Liver (tissue), 9 donors: ENCODE measurements around the gene BTN3A1. TPM values are rescaled to one million over a fixed set of nuclear protein-coding genes. Genes with fewer than 3 reads are reported as not detected.
"Not testable (repeated sequence)": the region's sequence is repeated elsewhere in the genome, so short reads cannot be mapped to it uniquely, and the experiment has no call there.

Experiments
- DNase-seq: peaks from one replicate; pipeline ENCODE4 v3.0.0-alpha.2; 2017; ENCODE audit warnings: low spot score
- H3K27ac ChIP-seq, 2 donors: one replicate each; pipeline ENCODE4 v1.7.0; 2013; ENCODE audit warnings: inconsistent platforms in 2 of 2, low read length in 2 of 2, control low read depth in 1 of 2, low read depth in 1 of 2, mild to moderate bottlenecking in 1 of 2
- H3K27me3 ChIP-seq, 4 donors: one replicate each; pipeline versions ENCODE4 v1.6.1 to v1.7.0; 2013; ENCODE audit warnings: low read length in 3 of 4, inconsistent platforms in 1 of 4, mild to moderate bottlenecking in 1 of 4, moderate library complexity in 1 of 4; ENCODE audit not compliant: control insufficient read depth in 4 of 4, insufficient read depth in 4 of 4
- H3K36me3 ChIP-seq, 4 donors: one replicate each; pipeline versions ENCODE4 v1.6.1 to v1.7.0; 2013; ENCODE audit warnings: low read length in 3 of 4, mild to moderate bottlenecking in 3 of 4, low read depth in 1 of 4, moderate library complexity in 1 of 4; ENCODE audit not compliant: control insufficient read depth in 4 of 4, insufficient read depth in 3 of 4
- H3K4me1 ChIP-seq, 4 donors: one replicate each; pipeline versions ENCODE4 v1.6.1 to v1.7.0; 2013; ENCODE audit warnings: low read length in 3 of 4, mild to moderate bottlenecking in 3 of 4, moderate library complexity in 1 of 4; ENCODE audit not compliant: control insufficient read depth in 4 of 4, insufficient read depth in 4 of 4
- H3K4me3 ChIP-seq, 3 donors: one replicate each; pipeline versions ENCODE4 v1.6.1 to v1.7.0; 2013; ENCODE audit warnings: low read length in 3 of 3, control low read depth in 1 of 3, low read depth in 1 of 3, mild to moderate bottlenecking in 1 of 3
- H3K9ac ChIP-seq, 2 donors: one replicate each; pipeline ENCODE4 v1.7.0; 2013; ENCODE audit warnings: low read length in 2 of 2, mild to moderate bottlenecking in 2 of 2, moderate library complexity in 2 of 2, control low read depth in 1 of 2, low read depth in 1 of 2
- H3K9me3 ChIP-seq, 4 donors: one replicate each; pipeline versions ENCODE4 v1.6.1 to v1.7.0; 2013; ENCODE audit warnings: low read length in 3 of 4; ENCODE audit not compliant: control insufficient read depth in 4 of 4
- EGR1 ChIP-seq, 2 donors: IDR thresholded peaks; 2 replicates each; pipeline ENCODE4 v1.6.1; 2016 to 2018; ENCODE audit warnings: antibody characterized with exemption in 2 of 2, low read depth in 2 of 2
- FOXA1 ChIP-seq: IDR thresholded peaks from 2 replicates; pipeline ENCODE4 v1.6.1; 2016; ENCODE audit warnings: antibody characterized with exemption
- FOXA2 ChIP-seq: IDR thresholded peaks from 2 replicates; pipeline ENCODE4 v1.6.1; 2016; ENCODE audit warnings: antibody characterized with exemption
- GABPA ChIP-seq, 2 donors: IDR thresholded peaks in 1 of 2; conservative IDR thresholded peaks in 1 of 2; 2 replicates each; pipeline ENCODE4 v1.6.1; 2016; ENCODE audit warnings: antibody characterized with exemption in 2 of 2, mild to moderate bottlenecking in 1 of 2, moderate library complexity in 1 of 2
- HNF4A ChIP-seq, 2 donors: conservative IDR thresholded peaks; 2 replicates each; pipeline ENCODE4 v1.6.1; 2016; ENCODE audit warnings: antibody characterized with exemption in 2 of 2, mild to moderate bottlenecking in 2 of 2
- HNF4G ChIP-seq: IDR thresholded peaks from 2 replicates; pipeline ENCODE4 v1.6.1; 2016; ENCODE audit warnings: antibody characterized with exemption
- JUND ChIP-seq, 2 donors: IDR thresholded peaks; 2 replicates each; pipeline ENCODE4 v1.6.1; 2016; ENCODE audit warnings: antibody characterized with exemption in 2 of 2
- RXRA ChIP-seq, 2 donors: IDR thresholded peaks; 2 replicates each; pipeline ENCODE4 v1.6.1; 2017 to 2018; ENCODE audit warnings: antibody characterized with exemption in 2 of 2, mild to moderate bottlenecking in 1 of 2
- TAF1 ChIP-seq: conservative IDR thresholded peaks from 2 replicates; pipeline ENCODE4 v1.6.1; 2016; ENCODE audit warnings: antibody characterized with exemption, mild to moderate bottlenecking
- YY1 ChIP-seq: IDR thresholded peaks from 2 replicates; pipeline ENCODE4 v1.6.1; 2016; ENCODE audit warnings: antibody characterized with exemption, mild to moderate bottlenecking
- WGBS: extraction: QIAGEN DNeasy Blood & Tissue Kit; methylation state at CpG from one replicate; pipeline ENCODE4 v1.1.7; 2013; 5-methylcytosine and 5-hydroxymethylcytosine counted together
- polyA plus RNA-seq, 2 donors: library from polyadenylated mRNA; stranded (reverse) in 1 of 2; unstranded in 1 of 2; fragments of 200-250 nt in 1 of 2; fragments of >200 nt in 1 of 2; fragmentation: Nextera tagmentation in 1 of 2; extraction: Ambion mirVana in 1 of 2; gene quantifications; one replicate each; pipeline versions ENCODE4 v1.2.1 to v1.2.3, GENCODE V29; 2013 to 2015
- total RNA-seq, 2 donors: library from RNA; depleted of rRNA; stranded (reverse); fragments of >200 nt; gene quantifications; one replicate each; pipeline ENCODE4 v1.2.3, GENCODE V29; 2014
- TF ChIP-seq, protein P1 (sequence below): fragments of 150-350 bp; IDR thresholded peaks from 2 replicates; pipeline ENCODE4 v1.5.1; 2017; ENCODE audit warnings: improper control_type of control experiment, low read depth, low read length; ENCODE audit not compliant: missing input control
- TF ChIP-seq, protein P2 (sequence below): IDR thresholded peaks from 2 replicates; pipeline ENCODE4 v1.6.1; 2016; ENCODE audit warnings: antibody characterized with exemption
- TF ChIP-seq, protein P3 (sequence below): IDR thresholded peaks from 2 replicates; pipeline ENCODE4 v1.6.1; 2016; ENCODE audit warnings: antibody characterized with exemption
- TF ChIP-seq, protein P4 (sequence below): IDR thresholded peaks from 2 replicates; pipeline ENCODE4 v1.6.1; 2016; ENCODE audit warnings: antibody characterized with exemption
- TF ChIP-seq, protein P5 (sequence below): IDR thresholded peaks from 2 replicates; pipeline ENCODE4 v1.6.1; 2016; ENCODE audit warnings: antibody characterized with exemption, mild to moderate bottlenecking
- donor health status: healthy.
- donor health status: healthy.
- donor health status: healthy.
- donor health status: healthy.
- donor health status: healthy.

The BTN3A1 gene
- total and polyA plus RNA-seq, 4 donors, result 2.3 to 17.1 (median 6.3) TPM

DNA sequence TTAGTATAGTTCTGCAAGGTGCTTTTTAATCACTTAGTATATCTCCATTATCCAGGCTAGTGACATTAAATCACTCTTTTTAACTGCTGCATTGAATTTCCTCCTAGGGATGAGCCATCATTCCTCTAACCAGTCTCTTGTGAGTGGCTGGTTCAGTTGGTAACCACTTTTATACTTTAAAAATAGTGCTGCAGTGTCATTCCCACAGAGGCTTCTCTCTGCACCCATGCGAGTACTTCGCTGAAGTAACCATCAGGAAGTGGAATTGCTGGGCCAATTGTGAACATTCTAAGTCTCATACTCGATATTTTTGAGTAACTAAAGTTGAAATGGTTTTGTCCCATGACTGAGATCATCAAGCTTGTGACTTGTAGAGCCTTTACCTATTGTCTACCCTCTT is 35.0 kb upstream of the BTN3A1 start:
- no peak overlapping the region for H3K4me3 ChIP-seq
- TF ChIP-seq, protein P1, sequence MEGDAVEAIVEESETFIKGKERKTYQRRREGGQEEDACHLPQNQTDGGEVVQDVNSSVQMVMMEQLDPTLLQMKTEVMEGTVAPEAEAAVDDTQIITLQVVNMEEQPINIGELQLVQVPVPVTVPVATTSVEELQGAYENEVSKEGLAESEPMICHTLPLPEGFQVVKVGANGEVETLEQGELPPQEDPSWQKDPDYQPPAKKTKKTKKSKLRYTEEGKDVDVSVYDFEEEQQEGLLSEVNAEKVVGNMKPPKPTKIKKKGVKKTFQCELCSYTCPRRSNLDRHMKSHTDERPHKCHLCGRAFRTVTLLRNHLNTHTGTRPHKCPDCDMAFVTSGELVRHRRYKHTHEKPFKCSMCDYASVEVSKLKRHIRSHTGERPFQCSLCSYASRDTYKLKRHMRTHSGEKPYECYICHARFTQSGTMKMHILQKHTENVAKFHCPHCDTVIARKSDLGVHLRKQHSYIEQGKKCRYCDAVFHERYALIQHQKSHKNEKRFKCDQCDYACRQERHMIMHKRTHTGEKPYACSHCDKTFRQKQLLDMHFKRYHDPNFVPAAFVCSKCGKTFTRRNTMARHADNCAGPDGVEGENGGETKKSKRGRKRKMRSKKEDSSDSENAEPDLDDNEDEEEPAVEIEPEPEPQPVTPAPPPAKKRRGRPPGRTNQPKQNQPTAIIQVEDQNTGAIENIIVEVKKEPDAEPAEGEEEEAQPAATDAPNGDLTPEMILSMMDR, result no peak
- no peak for TF ChIP-seq HNF4G
- no peak for TF ChIP-seq RXRA (IDR thresholded peaks at IDR 0.05)
- TF ChIP-seq, protein P2, sequence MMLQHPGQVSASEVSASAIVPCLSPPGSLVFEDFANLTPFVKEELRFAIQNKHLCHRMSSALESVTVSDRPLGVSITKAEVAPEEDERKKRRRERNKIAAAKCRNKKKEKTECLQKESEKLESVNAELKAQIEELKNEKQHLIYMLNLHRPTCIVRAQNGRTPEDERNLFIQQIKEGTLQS, result no peak
- TF ChIP-seq, protein P3, sequence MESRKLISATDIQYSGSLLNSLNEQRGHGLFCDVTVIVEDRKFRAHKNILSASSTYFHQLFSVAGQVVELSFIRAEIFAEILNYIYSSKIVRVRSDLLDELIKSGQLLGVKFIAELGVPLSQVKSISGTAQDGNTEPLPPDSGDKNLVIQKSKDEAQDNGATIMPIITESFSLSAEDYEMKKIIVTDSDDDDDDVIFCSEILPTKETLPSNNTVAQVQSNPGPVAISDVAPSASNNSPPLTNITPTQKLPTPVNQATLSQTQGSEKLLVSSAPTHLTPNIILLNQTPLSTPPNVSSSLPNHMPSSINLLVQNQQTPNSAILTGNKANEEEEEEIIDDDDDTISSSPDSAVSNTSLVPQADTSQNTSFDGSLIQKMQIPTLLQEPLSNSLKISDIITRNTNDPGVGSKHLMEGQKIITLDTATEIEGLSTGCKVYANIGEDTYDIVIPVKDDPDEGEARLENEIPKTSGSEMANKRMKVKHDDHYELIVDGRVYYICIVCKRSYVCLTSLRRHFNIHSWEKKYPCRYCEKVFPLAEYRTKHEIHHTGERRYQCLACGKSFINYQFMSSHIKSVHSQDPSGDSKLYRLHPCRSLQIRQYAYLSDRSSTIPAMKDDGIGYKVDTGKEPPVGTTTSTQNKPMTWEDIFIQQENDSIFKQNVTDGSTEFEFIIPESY, result no peak
- TF ChIP-seq, protein P4, sequence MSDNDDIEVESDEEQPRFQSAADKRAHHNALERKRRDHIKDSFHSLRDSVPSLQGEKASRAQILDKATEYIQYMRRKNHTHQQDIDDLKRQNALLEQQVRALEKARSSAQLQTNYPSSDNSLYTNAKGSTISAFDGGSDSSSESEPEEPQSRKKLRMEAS, result no peak
- no peak for TF ChIP-seq EGR1 (IDR thresholded peaks at IDR 0.05; ENCODE audit: low read depth in 2 of 2)
- TF ChIP-seq GABPA (IDR thresholded peaks at IDR 0.05 in 1 of 2, conservative IDR thresholded peaks at IDR 0.05 in 1 of 2), result no peak
- TF ChIP-seq HNF4A (conservative IDR thresholded peaks at IDR 0.05), result no peak
- TF ChIP-seq, protein P5, sequence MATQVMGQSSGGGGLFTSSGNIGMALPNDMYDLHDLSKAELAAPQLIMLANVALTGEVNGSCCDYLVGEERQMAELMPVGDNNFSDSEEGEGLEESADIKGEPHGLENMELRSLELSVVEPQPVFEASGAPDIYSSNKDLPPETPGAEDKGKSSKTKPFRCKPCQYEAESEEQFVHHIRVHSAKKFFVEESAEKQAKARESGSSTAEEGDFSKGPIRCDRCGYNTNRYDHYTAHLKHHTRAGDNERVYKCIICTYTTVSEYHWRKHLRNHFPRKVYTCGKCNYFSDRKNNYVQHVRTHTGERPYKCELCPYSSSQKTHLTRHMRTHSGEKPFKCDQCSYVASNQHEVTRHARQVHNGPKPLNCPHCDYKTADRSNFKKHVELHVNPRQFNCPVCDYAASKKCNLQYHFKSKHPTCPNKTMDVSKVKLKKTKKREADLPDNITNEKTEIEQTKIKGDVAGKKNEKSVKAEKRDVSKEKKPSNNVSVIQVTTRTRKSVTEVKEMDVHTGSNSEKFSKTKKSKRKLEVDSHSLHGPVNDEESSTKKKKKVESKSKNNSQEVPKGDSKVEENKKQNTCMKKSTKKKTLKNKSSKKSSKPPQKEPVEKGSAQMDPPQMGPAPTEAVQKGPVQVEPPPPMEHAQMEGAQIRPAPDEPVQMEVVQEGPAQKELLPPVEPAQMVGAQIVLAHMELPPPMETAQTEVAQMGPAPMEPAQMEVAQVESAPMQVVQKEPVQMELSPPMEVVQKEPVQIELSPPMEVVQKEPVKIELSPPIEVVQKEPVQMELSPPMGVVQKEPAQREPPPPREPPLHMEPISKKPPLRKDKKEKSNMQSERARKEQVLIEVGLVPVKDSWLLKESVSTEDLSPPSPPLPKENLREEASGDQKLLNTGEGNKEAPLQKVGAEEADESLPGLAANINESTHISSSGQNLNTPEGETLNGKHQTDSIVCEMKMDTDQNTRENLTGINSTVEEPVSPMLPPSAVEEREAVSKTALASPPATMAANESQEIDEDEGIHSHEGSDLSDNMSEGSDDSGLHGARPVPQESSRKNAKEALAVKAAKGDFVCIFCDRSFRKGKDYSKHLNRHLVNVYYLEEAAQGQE, result no peak
- TF ChIP-seq TAF1, result no peak
- TF ChIP-seq YY1, result no peak
- TF ChIP-seq FOXA2, result no peak
- TF ChIP-seq JUND (IDR thresholded peaks at IDR 0.05), result no peak
- TF ChIP-seq FOXA1, result no peak
- no peak for DNase-seq
- 78% methylated on average over 3 of the region's 3 CpGs for WGBS
- H3K9me3 ChIP-seq, result no peaks in the 10 kb centered on the region
- no peak overlapping the region for H3K9ac ChIP-seq
- peaks cover 1 to 17% (median 7%) of the 10 kb centered on the region in 4 donors for H3K36me3 ChIP-seq
- peaks cover 2 to 11% (median 4%) of the 10 kb centered on the region in 4 donors for H3K4me1 ChIP-seq
- no peak overlapping the region for H3K27ac ChIP-seq
- H3K27me3 ChIP-seq, result no peaks in the 10 kb centered on the region

- not testable (repeated sequence) for H3K9ac ChIP-seq, H3K27ac ChIP-seq, DNase-seq, H3K9me3 ChIP-seq, H3K4me1 ChIP-seq, H3K27me3 ChIP-seq, H3K4me3 ChIP-seq
- H3K36me3 ChIP-seq, result peaks cover 1 to 48% (median 22%) of the 10 kb centered on the region in 4 donors
- 93% methylated on average over 4 of the region's 4 CpGs for WGBS
These were observed 30.3 kb upstream of the BTN3A1 start for GRCh38 chr6:26371813-26372212.
